UCSD-AML1 (cell line): ENCODE data around the gene MKX.

Experiments
- DNase-seq: peaks from one replicate; lab custom pipeline; 2025; ENCODE audit not compliant: unreplicated experiment; lab: John Stamatoyannopoulos, UW

MKX gene

GRCh38 chr10:27655296-27655695 lies 90.3 kb downstream of the MKX start:
- no peak for DNase-seq

GRCh38 chr10:27654284-27654683 lies 91.3 kb downstream of the MKX start:
- no peak for DNase-seq

GRCh38 chr10:27646604-27647175 lies 98.9 kb downstream of the MKX start:
- no peak for DNase-seq

GRCh38 chr10:27646194-27646593 lies 99.4 kb downstream of the MKX start:
- no peak for DNase-seq

GRCh38 chr10:27644307-27644939 lies 101.2 kb downstream of the MKX start:
- no peak for DNase-seq

GRCh38 chr10:27643301-27643700 lies 102.3 kb downstream of the MKX start:
- no peak for DNase-seq

- DNase-seq: no peak
These were observed 103.5 kb downstream of the MKX start for GRCh38 chr10:27642023-27642589.

GRCh38 chr10:27638071-27638750 lies 107.4 kb downstream of the MKX start:
- DNase-seq: no peak

- no peak for DNase-seq
These were observed 108.0 kb downstream of the MKX start for GRCh38 chr10:27637601-27638000.

GRCh38 chr10:27636816-27637215 lies 108.8 kb downstream of the MKX start:
- DNase-seq: no peak

GRCh38 chr10:27635699-27636270 lies 109.8 kb downstream of the MKX start:
- no peak for DNase-seq

GRCh38 chr10:27635290-27635689 lies 110.3 kb downstream of the MKX start:
- no peak for DNase-seq

GRCh38 chr10:27628621-27629020 lies 117.0 kb downstream of the MKX start:
- DNase-seq: no peak

GRCh38 chr10:27626890-27627289 lies 118.7 kb downstream of the MKX start:
- no peak for DNase-seq

- DNase-seq: no peak
These were observed 120.0 kb downstream of the MKX start for GRCh38 chr10:27625452-27626211.

GRCh38 chr10:27624941-27625340 lies 120.7 kb downstream of the MKX start:
- no peak for DNase-seq
